Measurements from ENCODE around the gene DNAH14. TPM values are rescaled to one million over a fixed set of nuclear protein-coding genes. Genes with fewer than 3 reads are reported as not detected.

The DNAH14 gene
- total and polyA plus RNA-seq, 10 of the 15 experiments (the other 5 are each of a cell fraction or from before 2014, with no cell fraction given), result 2.0 to 7.9 (median 4.8) TPM

DNA sequence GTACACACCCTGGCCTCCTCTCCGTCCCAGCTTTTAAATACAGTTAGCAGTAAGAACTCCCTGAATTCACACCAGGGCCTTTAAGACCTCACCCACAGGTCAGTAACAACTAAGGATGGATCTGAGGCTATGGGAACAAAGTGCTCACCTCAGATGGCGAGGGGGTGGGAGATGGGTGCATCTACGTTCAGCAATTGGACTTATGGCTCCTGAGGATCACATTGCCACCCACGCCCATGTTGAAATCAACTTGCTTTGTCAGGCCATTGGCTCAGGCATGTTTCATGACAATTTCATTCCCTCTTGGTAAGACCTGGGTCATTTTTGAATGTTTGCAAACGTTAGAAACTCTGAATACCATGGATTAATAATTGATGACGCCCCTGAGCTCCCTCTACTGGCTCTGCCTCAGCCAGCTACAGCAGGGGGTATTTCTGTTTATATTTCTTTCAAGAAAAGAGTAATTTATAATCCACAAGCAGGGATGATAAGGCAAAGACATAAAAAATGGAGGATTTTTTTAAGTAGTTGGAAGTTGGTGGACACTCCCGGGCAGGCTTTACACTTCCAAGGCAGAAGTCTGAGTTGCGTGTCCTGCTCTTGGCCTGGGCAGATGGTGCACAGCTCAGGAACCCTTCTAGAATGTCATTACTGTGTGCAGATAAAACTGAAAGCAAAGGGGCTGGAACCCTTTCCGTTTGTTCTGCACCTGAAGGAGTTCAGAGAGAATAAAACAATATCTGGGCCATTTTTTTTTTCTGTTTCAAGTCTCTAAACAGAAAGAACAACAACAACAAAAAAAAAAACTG is 512.0 kb downstream of the DNAH14 start:
- Histone ChIP-seq H3K9me3 (replicated peaks; ENCODE audit: control insufficient read depth, insufficient read depth, low read length) (no peaks in the 10 kb centered on the region), H3K4me2 (ENCODE audit: control insufficient read depth, insufficient read depth) (peak overlapping the region; percentile 82), H2AFZ (ENCODE audit: control insufficient read depth, low read depth, low read length) (peak overlapping the region; percentile 91), H3K4me3 (peak overlapping the region; percentile 2; the same call in 1 of the 2 replicates), H3K4me1 (ENCODE audit: control insufficient read depth, insufficient read depth, low read length) (peaks cover 33% of the 10 kb centered on the region), H3K9ac (ENCODE audit: control insufficient read depth, insufficient read depth, low read length) (peak overlapping the region; percentile 47; the same call in 1 of the 2 replicates), H3K27ac (ENCODE audit: control insufficient read depth, insufficient read depth) (peak overlapping the region; percentile 59), H3K27me3 (replicated peaks in 1 of 2; ENCODE audit: control insufficient read depth in 2 of 2, insufficient read depth in 2 of 2, low read length in 1 of 2) (no peaks in the 10 kb centered on the region), H3K79me2 (ENCODE audit: control insufficient read depth, insufficient read depth, low read length) (no peaks in the 10 kb centered on the region), H4K20me1 (ENCODE audit: control insufficient read depth, insufficient read depth) (no peaks in the 10 kb centered on the region), H3K36me3 (ENCODE audit: control insufficient read depth in 2 of 2, insufficient read depth in 2 of 2, low read length in 1 of 2) (no peaks in the 10 kb centered on the region)
- CTCF ChIA-PET, result interaction anchor here (0.7 to 3.5 kb wide), 12 partner anchors 9 to 122 kb away, joined by 3 to 53 read pairs (median 5); partner anchors contain the start of gene LBR
- RAD21 ChIA-PET (ENCODE audit: unreplicated experiment), result interaction anchor here (0.9 to 2.6 kb wide), 8 partner anchors 13 to 519 kb away, joined by 3 to 10 read pairs (median 4); no protein-coding TSS in a partner anchor
- TF ChIP-seq SMC3 (IDR thresholded peaks at IDR 0.05; ENCODE audit: borderline replicate concordance, low read length) (peak; percentile 27; the same call in 1 of the 2 replicates), RAD21 (IDR thresholded peaks at IDR 0.05; ENCODE audit: insufficient read depth, low read depth, low read length) (peak; percentile 37; the same call in 1 of the 2 replicates), POLR2AphosphoS5 (IDR thresholded peaks at IDR 0.05; ENCODE audit: low read length) (no peak), TAF1 (IDR thresholded peaks at IDR 0.05; ENCODE audit: borderline replicate concordance, low read depth, low read length) (0 out of 2 replicates have a peak, but pooled peaks have one; percentile 19)
- TF ChIP-seq, protein P1, sequence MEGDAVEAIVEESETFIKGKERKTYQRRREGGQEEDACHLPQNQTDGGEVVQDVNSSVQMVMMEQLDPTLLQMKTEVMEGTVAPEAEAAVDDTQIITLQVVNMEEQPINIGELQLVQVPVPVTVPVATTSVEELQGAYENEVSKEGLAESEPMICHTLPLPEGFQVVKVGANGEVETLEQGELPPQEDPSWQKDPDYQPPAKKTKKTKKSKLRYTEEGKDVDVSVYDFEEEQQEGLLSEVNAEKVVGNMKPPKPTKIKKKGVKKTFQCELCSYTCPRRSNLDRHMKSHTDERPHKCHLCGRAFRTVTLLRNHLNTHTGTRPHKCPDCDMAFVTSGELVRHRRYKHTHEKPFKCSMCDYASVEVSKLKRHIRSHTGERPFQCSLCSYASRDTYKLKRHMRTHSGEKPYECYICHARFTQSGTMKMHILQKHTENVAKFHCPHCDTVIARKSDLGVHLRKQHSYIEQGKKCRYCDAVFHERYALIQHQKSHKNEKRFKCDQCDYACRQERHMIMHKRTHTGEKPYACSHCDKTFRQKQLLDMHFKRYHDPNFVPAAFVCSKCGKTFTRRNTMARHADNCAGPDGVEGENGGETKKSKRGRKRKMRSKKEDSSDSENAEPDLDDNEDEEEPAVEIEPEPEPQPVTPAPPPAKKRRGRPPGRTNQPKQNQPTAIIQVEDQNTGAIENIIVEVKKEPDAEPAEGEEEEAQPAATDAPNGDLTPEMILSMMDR (IDR thresholded peaks at IDR 0.05 in 2 of 3, conservative IDR thresholded peaks at IDR 0.05 in 1 of 3; ENCODE audit: control insufficient read depth in 2 of 3, extremely low read depth in 1 of 3, insufficient read depth in 1 of 3, low read depth in 3 of 3, low read length in 3 of 3), result peak; percentile 39 to 46 (median 45); a peak in 5 of 6 replicates
- TF ChIP-seq, protein P2, sequence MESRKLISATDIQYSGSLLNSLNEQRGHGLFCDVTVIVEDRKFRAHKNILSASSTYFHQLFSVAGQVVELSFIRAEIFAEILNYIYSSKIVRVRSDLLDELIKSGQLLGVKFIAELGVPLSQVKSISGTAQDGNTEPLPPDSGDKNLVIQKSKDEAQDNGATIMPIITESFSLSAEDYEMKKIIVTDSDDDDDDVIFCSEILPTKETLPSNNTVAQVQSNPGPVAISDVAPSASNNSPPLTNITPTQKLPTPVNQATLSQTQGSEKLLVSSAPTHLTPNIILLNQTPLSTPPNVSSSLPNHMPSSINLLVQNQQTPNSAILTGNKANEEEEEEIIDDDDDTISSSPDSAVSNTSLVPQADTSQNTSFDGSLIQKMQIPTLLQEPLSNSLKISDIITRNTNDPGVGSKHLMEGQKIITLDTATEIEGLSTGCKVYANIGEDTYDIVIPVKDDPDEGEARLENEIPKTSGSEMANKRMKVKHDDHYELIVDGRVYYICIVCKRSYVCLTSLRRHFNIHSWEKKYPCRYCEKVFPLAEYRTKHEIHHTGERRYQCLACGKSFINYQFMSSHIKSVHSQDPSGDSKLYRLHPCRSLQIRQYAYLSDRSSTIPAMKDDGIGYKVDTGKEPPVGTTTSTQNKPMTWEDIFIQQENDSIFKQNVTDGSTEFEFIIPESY (IDR thresholded peaks at IDR 0.05), result no peak
- intact Hi-C loops (cut with micrococcal nuclease; ENCODE audit: unreplicated experiment) (no loop called here), in situ Hi-C loops (cut with MboI) (no loop called here)
- BruUV-seq (replicated peaks), result no TSS peak
- SMC1A ChIA-PET (ENCODE audit: uncharacterized antibody, unreplicated experiment), result interaction anchor here (0.7 to 7.3 kb wide), 8 partner anchors 9 to 545 kb away, joined by 3 to 108 read pairs (median 5); partner anchors contain the start of gene LBR
- no peak for FAIRE-seq
- no peak for DNase-seq (ENCODE audit: low read depth, low spot score)
- 70% methylated on average over 9 of the region's 9 CpGs for WGBS (ENCODE audit: insufficient coverage, insufficient replicate concordance, low lambda C conversion rate, missing lambda C conversion rate)
- POLR2A ChIA-PET, result interaction anchor here (0.6 to 2.9 kb wide), 4 partner anchors 13 to 962 kb away, joined by 3 to 11 read pairs (median 6); partner anchors contain the start of gene LBR
- peak; percentile 41 for ATAC-seq

Data from GM12878 (cell line).